ENCODE data around the gene NOC2L. TPM values are rescaled to one million over a fixed set of nuclear protein-coding genes. Genes with fewer than 3 reads are reported as not detected.

The NOC2L gene
- total RNA-seq, 2 donors from 2014 or later, result 29.5 to 38.8 TPM

DNA sequence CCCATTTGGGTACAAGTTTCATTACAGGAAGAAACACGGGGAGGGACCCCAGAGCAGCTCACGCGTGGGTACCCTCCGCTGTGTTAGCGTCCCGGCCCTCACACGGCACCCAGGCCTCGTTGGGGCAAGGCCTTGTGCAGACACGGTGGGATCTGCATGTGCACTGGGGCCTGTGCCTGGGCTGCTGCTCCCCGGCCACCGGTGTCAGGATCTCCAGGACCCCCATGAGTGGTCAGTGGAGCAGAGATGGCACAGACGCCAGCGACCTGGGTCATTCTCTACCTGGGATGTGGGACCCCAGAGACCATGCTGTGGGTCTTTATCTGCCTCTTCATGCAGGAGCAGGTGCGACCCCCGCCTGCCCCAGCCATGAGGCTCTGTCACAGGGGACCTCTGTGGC is 40.7 kb downstream of the NOC2L start:
- no peaks in the 10 kb centered on the region for H3K36me3 ChIP-seq
- H3K9me3 ChIP-seq, result no peaks in the 10 kb centered on the region
- peaks cover 0 to 26% of the 10 kb centered on the region in 2 donors for H3K4me1 ChIP-seq
- H3K27me3 ChIP-seq, result no peaks in the 10 kb centered on the region
- H3K4me3 ChIP-seq, result no peak overlapping the region
- no peak overlapping the region for H3K27ac ChIP-seq
- TF ChIP-seq, protein P1, sequence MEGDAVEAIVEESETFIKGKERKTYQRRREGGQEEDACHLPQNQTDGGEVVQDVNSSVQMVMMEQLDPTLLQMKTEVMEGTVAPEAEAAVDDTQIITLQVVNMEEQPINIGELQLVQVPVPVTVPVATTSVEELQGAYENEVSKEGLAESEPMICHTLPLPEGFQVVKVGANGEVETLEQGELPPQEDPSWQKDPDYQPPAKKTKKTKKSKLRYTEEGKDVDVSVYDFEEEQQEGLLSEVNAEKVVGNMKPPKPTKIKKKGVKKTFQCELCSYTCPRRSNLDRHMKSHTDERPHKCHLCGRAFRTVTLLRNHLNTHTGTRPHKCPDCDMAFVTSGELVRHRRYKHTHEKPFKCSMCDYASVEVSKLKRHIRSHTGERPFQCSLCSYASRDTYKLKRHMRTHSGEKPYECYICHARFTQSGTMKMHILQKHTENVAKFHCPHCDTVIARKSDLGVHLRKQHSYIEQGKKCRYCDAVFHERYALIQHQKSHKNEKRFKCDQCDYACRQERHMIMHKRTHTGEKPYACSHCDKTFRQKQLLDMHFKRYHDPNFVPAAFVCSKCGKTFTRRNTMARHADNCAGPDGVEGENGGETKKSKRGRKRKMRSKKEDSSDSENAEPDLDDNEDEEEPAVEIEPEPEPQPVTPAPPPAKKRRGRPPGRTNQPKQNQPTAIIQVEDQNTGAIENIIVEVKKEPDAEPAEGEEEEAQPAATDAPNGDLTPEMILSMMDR (IDR thresholded peaks at IDR 0.05), result no peak
- no peak for DNase-seq (ENCODE audit: low spot score)

- H3K27ac ChIP-seq, result no peak overlapping the region
- no peaks in the 10 kb centered on the region for H3K9me3 ChIP-seq
- TF ChIP-seq, protein P1 (IDR thresholded peaks at IDR 0.05), result no peak
- no peak for DNase-seq (ENCODE audit: low spot score)
- H3K4me1 ChIP-seq, result peaks cover 0 to 22% of the 10 kb centered on the region in 2 donors
- no peaks in the 10 kb centered on the region for H3K36me3 ChIP-seq
- H3K27me3 ChIP-seq, result no peaks in the 10 kb centered on the region
- no peak overlapping the region for H3K4me3 ChIP-seq
These were observed 41.5 kb downstream of the NOC2L start for GRCh38 chr1:917466-918091.

- Histone ChIP-seq H3K27ac (no peak overlapping the region), H3K9me3 (no peaks in the 10 kb centered on the region), H3K4me3 (no peak overlapping the region), H3K36me3 (no peaks in the 10 kb centered on the region), H3K27me3 (no peaks in the 10 kb centered on the region), H3K4me1 (peaks cover 0 to 22% of the 10 kb centered on the region in 2 donors)
- no peak for DNase-seq (ENCODE audit: low spot score)
- TF ChIP-seq, protein P1 (IDR thresholded peaks at IDR 0.05), result no peak
These were observed 42.0 kb downstream of the NOC2L start for GRCh38 chr1:917076-917459.

DNA sequence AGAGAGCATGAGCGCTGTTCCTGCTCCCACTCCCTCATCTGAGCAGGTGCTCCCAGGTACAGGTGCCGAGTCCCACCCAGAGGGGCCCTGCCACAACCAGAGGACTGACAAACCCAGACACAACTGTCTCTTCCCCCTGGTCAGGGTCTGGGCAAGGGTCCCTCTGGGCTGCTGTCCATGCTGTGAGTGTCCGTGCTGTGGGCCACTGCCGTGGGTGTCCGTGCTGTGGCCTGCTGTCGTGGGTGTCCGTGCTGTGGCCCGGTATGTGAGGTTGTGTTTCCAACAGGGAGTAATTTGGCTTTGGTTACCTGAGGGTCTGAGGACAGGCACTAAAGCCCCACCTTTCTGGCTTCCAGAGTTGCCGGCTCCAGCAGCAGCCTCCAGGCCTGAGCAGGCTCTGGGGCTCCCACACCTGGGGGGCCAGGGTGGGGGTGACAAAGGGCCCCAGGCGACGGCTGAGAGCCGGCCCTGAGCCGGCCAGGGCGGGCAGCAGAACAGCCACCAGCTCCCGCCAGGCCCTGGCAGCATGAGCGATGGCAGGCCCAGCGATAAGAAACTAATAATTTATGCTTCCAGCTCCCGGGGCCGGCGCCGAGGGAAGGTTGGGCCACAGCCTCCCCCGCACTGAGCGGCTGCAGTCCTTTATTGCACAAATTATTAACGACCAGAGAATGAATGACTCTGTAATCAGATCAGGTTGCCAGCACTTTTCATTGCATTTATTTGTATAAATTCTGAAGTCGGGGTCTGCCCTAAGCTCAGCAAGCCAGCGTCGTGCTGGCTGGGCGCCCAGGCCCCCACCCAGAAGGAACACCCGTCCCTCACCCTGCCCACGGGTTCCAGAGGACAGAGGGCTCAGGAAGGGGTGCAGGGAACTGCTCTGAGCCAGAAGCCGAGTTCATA is 42.6 kb downstream of the NOC2L start:
- Histone ChIP-seq H3K4me3 (no peak overlapping the region), H3K36me3 (no peaks in the 10 kb centered on the region), H3K9me3 (no peaks in the 10 kb centered on the region), H3K4me1 (peaks cover 0 to 20% of the 10 kb centered on the region in 2 donors), H3K27ac (no peak overlapping the region), H3K27me3 (no peaks in the 10 kb centered on the region)
- DNase-seq (ENCODE audit: low spot score), result no peak
- TF ChIP-seq, protein P1 (IDR thresholded peaks at IDR 0.05), result no peak

DNA sequence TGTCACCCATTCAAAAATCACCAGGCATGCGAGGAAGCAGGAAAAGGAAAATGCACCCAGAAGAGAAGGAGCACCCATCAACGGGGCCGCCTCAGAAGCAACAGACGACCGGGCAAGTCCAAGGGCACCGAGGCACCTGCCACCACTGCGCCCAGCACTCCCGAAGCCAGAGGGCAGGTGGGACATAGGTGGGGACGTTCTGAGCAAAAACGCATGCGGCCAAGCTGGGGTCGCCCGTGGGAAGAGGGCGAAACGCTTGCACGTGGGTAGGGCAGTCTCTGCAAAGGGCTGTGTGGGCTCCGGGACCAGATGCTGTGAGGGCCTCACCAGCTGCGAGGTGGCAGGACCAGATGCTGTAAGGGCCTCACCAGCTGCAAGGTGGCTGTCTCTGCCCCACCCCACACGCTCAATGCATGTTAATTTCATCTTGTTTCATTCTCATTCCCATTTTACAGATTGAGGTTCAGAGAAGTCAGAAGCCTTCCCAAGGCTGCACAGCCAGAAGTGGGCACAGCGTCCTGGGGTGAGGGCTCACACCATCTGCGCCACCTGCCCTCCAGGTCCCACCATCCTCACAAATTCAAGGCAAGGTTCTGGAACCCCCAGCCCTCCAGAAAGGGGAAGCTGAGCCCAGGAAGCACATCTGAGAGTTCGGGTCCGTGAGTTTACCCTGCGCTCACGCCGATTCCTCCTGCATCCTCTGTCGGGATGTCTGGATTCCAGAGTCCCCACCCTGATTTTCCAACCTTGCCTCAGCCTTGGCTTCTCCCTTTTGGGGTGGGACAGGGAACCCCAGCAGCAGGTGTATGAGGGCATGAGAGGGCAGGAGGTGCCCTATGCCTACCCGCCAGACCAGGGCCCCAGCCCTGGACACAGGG is 43.5 kb downstream of the NOC2L start:
- TF ChIP-seq, protein P1 (IDR thresholded peaks at IDR 0.05), result no peak
- no peak for DNase-seq (ENCODE audit: low spot score)
- no peaks in the 10 kb centered on the region for H3K36me3 ChIP-seq
- peaks cover 0 to 13% of the 10 kb centered on the region in 2 donors for H3K4me1 ChIP-seq
- no peaks in the 10 kb centered on the region for H3K27me3 ChIP-seq
- no peak overlapping the region for H3K4me3 ChIP-seq
- no peaks in the 10 kb centered on the region for H3K9me3 ChIP-seq
- no peak overlapping the region for H3K27ac ChIP-seq

Data from right atrium auricular region (tissue), 2 donors.